Prostate gland (tissue), 2 donors: ENCODE measurements around the gene RGS3.

Experiments
- POLR2A ChIP-seq: fragments of 450-650 bp; IDR thresholded peaks from one replicate; pipeline ENCODE4 v1.6.1; 2016; ENCODE audit warnings: antibody characterized with exemption, mild to moderate bottlenecking
- TF ChIP-seq, protein P1 (sequence below), 4 experiments: fragments of 200-600 bp in 2 of 4; fragments of 450-650 bp in 2 of 4; sonication (generic) in 2 of 4; IDR thresholded peaks; 1 replicate in 3 of 4; 2 replicates in 1 of 4; pipeline ENCODE4 v1.5.1; 2016 to 2019; ENCODE audit warnings: antibody characterized with exemption in 4 of 4, mild to moderate bottlenecking in 2 of 4, moderate library complexity in 2 of 4

DNA sequence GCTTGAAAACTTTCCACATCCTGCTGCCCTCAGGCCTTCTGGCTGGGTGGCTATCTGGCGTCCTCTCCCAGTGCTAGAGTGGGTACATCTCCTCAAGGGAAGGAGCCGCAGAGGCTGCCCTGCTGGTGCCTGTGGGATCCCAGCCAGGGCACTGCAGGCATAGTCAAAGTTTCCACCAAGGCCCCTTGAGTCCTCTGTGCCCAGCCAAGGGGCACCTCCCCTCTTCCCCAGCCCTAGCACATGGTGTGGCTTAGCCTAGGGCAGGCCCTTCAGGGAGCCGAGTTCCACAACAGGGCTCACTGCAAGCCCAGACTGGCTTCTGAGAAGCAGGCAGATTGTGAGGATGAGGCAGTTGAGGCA is 103.2 kb downstream of the RGS3 start:
- TF ChIP-seq, protein P1, sequence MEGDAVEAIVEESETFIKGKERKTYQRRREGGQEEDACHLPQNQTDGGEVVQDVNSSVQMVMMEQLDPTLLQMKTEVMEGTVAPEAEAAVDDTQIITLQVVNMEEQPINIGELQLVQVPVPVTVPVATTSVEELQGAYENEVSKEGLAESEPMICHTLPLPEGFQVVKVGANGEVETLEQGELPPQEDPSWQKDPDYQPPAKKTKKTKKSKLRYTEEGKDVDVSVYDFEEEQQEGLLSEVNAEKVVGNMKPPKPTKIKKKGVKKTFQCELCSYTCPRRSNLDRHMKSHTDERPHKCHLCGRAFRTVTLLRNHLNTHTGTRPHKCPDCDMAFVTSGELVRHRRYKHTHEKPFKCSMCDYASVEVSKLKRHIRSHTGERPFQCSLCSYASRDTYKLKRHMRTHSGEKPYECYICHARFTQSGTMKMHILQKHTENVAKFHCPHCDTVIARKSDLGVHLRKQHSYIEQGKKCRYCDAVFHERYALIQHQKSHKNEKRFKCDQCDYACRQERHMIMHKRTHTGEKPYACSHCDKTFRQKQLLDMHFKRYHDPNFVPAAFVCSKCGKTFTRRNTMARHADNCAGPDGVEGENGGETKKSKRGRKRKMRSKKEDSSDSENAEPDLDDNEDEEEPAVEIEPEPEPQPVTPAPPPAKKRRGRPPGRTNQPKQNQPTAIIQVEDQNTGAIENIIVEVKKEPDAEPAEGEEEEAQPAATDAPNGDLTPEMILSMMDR (IDR thresholded peaks at IDR 0.05) = no peak
- no peak for TF ChIP-seq POLR2A
